Lung (tissue), 12 donors: ENCODE results near the gene RALGAPA2. TPM values are rescaled to one million over a fixed set of nuclear protein-coding genes. Genes with fewer than 3 reads are reported as not detected.
A peak's percentile ranks its signal among the peaks of the same experiment; 100 is the strongest.

Experiments used
- ATAC-seq: fragments of 200-7000 bp; cut with Tn5 transposase; one replicate; pipeline ENCODE4 v1.9.1; 2020; ENCODE audit warnings: moderate number of reproducible peaks; ENCODE audit not compliant: insufficient read depth, low FRiP score
- DNase-seq, 3 donors: peaks; one replicate each; pipeline ENCODE4 v3.0.0-alpha.2; 2013 to 2017
- H3K27ac ChIP-seq, 2 donors: one replicate each; pipeline ENCODE4 v1.5.1; 2013; ENCODE audit warnings: mild to moderate bottlenecking in 2 of 2, moderate library complexity in 2 of 2, control low read depth in 1 of 2, inconsistent platforms in 1 of 2, low read depth in 1 of 2, low read length in 1 of 2
- H3K27me3 ChIP-seq, 3 donors: one replicate each; pipeline ENCODE4 v1.5.1; 2013; ENCODE audit warnings: low read length in 2 of 3; ENCODE audit not compliant: control insufficient read depth in 3 of 3, insufficient read depth in 3 of 3
- H3K36me3 ChIP-seq, 4 donors: one replicate each; pipeline ENCODE4 v1.5.1; 2013; ENCODE audit warnings: low read length in 4 of 4, mild to moderate bottlenecking in 1 of 4, moderate library complexity in 1 of 4; ENCODE audit not compliant: control insufficient read depth in 4 of 4, insufficient read depth in 4 of 4
- H3K4me1 ChIP-seq, 5 donors: one replicate each; pipeline ENCODE4 v1.5.1; 2013; ENCODE audit warnings: low read length in 5 of 5, mild to moderate bottlenecking in 2 of 5, moderate library complexity in 1 of 5; ENCODE audit not compliant: control insufficient read depth in 5 of 5, insufficient read depth in 5 of 5
- H3K4me3 ChIP-seq: one replicate; pipeline ENCODE4 v1.5.1; 2013; ENCODE audit warnings: mild to moderate bottlenecking, control low read depth, moderate library complexity
- H3K9ac ChIP-seq, 2 donors: one replicate each; pipeline ENCODE4 v1.5.1; 2013; ENCODE audit warnings: low read length in 2 of 2, control low read depth in 1 of 2; ENCODE audit not compliant: insufficient read depth in 1 of 2
- H3K9me3 ChIP-seq, 4 donors: one replicate each; pipeline ENCODE4 v1.5.1; 2013; ENCODE audit warnings: low read length in 3 of 4, mild to moderate bottlenecking in 1 of 4, moderate library complexity in 1 of 4; ENCODE audit not compliant: control insufficient read depth in 4 of 4, insufficient read depth in 3 of 4
- whole genome bisulfite sequencing, 2 donors: extraction: QIAGEN DNeasy Blood & Tissue Kit; methylation state at CpG; one replicate each; pipeline ENCODE4 v1.1.7; 2013; 5-methylcytosine and 5-hydroxymethylcytosine counted together
- polyA plus RNA-seq, 2 donors: library from polyadenylated mRNA; stranded (reverse); fragments of 200-250 nt; gene quantifications; one replicate each; pipeline ENCODE4 v1.2.1, GENCODE V29; 2013
- total RNA-seq, 2 donors: library from RNA; depleted of rRNA in 1 of 2; stranded (reverse); fragments of >200 nt in 1 of 2; gene quantifications; one replicate each; pipeline ENCODE4 v1.2.1, GENCODE V29; 2014 to 2021
- TF ChIP-seq, protein P1 (sequence below): IDR thresholded peaks from 2 replicates; pipeline ENCODE4 v1.5.1; 2012; ENCODE audit warnings: mild to moderate bottlenecking; ENCODE audit errors: control extremely low read depth, extremely low read depth
- donor health status: control.
- donor health status: control.
- donor health status: Bipolar disorder and iron deficiency.
- donor health status: healthy.
- donor health status: DM: yes; HTN: yes; CAD: no.

Gene RALGAPA2
- total and polyA plus RNA-seq, 4 donors: 12.1 to 83.4 (median 55.6) TPM

GRCh38 chr20:20480689-20481088 is 231.8 kb downstream of the RALGAPA2 start:
- 99 to 100% methylated on average over 2 of the region's 2 CpGs for WGBS, 2 donors
- H3K36me3 ChIP-seq: peaks cover 0 to 9% (median 4%) of the 10 kb centered on the region in 4 donors
- DNase-seq: no peak
- no peak overlapping the region for H3K27ac ChIP-seq
- peak; percentile 6 for ATAC-seq
- peaks cover 0 to 2% (median 0%) of the 10 kb centered on the region in 5 donors for H3K4me1 ChIP-seq
- no peak overlapping the region for H3K9ac ChIP-seq
- H3K27me3 ChIP-seq: no peaks in the 10 kb centered on the region
- H3K9me3 ChIP-seq: no peaks in the 10 kb centered on the region
- TF ChIP-seq, protein P1, sequence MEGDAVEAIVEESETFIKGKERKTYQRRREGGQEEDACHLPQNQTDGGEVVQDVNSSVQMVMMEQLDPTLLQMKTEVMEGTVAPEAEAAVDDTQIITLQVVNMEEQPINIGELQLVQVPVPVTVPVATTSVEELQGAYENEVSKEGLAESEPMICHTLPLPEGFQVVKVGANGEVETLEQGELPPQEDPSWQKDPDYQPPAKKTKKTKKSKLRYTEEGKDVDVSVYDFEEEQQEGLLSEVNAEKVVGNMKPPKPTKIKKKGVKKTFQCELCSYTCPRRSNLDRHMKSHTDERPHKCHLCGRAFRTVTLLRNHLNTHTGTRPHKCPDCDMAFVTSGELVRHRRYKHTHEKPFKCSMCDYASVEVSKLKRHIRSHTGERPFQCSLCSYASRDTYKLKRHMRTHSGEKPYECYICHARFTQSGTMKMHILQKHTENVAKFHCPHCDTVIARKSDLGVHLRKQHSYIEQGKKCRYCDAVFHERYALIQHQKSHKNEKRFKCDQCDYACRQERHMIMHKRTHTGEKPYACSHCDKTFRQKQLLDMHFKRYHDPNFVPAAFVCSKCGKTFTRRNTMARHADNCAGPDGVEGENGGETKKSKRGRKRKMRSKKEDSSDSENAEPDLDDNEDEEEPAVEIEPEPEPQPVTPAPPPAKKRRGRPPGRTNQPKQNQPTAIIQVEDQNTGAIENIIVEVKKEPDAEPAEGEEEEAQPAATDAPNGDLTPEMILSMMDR: no peak
- no peak overlapping the region for H3K4me3 ChIP-seq

DNA sequence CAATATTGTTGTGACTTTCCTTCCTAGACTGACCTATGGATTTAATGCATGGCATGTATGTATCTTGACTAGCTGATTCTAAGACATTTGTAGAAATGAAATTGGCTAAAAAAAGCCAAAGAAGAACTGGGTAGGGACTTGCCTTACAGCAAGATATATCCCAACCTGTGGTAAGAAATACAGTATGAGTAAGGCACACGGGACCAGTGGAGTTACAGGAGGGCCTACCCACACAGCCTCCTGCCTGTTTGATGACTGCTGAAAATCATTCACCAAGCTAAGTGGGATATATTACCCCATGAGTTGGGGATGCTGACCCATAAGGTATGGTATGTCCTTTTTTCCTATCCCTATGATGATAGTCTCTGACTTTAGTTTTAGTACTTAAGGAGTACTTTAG is 232.3 kb downstream of the RALGAPA2 start:
- 90 to 92% methylated on average over 1 of the region's 1 CpG for WGBS, 2 donors
- ATAC-seq (no peak), DNase-seq (no peak)
- H3K36me3 ChIP-seq: peaks cover 0 to 9% (median 4%) of the 10 kb centered on the region in 4 donors
- H3K27me3 ChIP-seq: no peaks in the 10 kb centered on the region
- H3K9me3 ChIP-seq: no peaks in the 10 kb centered on the region
- no peak overlapping the region for H3K4me3 ChIP-seq
- H3K27ac ChIP-seq: no peak overlapping the region
- TF ChIP-seq, protein P1: no peak
- no peak overlapping the region for H3K9ac ChIP-seq
- H3K4me1 ChIP-seq: peaks cover 0 to 2% (median 0%) of the 10 kb centered on the region in 5 donors

GRCh38 chr20:20477444-20478041 is 234.9 kb downstream of the RALGAPA2 start:
- no peaks in the 10 kb centered on the region for H3K9me3 ChIP-seq
- no peak overlapping the region for H3K4me3 ChIP-seq
- TF ChIP-seq, protein P1: no peak
- no peak overlapping the region for H3K27ac ChIP-seq
- ATAC-seq (no peak), DNase-seq (no peak)
- H3K27me3 ChIP-seq: no peaks in the 10 kb centered on the region
- peaks cover 0 to 3% (median 0%) of the 10 kb centered on the region in 5 donors for H3K4me1 ChIP-seq
- WGBS, 2 donors: 93 to 97% methylated on average over 5 of the region's 5 CpGs
- H3K9ac ChIP-seq: no peak overlapping the region
- H3K36me3 ChIP-seq: peaks cover 0 to 6% (median 3%) of the 10 kb centered on the region in 4 donors

DNA sequence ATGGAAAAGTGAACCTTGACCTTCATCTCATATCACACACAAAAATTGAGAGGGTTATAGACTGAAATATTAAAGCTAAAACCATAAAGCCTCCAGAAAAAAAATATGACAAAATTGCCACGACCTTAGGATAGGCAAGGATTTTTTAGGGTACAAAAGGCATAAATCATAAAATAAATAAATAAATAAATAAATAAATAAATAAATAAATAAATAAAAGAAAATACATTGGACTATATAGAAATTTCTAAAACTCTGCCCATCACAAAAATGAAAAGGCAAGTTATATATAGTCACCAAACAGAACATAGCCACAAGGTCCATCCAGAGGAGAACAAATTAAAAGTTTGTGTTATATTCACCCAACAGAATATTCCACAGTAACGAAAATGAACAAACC is 235.9 kb downstream of the RALGAPA2 start:
- DNase-seq (no peak), ATAC-seq (no peak)
- 95 to 96% methylated on average over 2 of the region's 2 CpGs for WGBS, 2 donors
- Histone ChIP-seq H3K27ac (no peak overlapping the region), H3K9me3 (no peaks in the 10 kb centered on the region), H3K4me1 (peaks cover 0 to 3% (median 0%) of the 10 kb centered on the region in 5 donors), H3K36me3 (peaks cover 0 to 6% (median 4%) of the 10 kb centered on the region in 4 donors), H3K4me3 (no peak overlapping the region), H3K27me3 (no peaks in the 10 kb centered on the region), H3K9ac (no peak overlapping the region)
- TF ChIP-seq, protein P1: no peak
